COLO668 (cell line): ENCODE results near the gene CCDC92B.

ENCODE experiments used
- DNase-seq: peaks from one replicate; lab custom pipeline; 2025; ENCODE audit not compliant: unreplicated experiment; lab: John Stamatoyannopoulos, UW

The CCDC92B gene

GRCh38 chr17:2723505-2723996 is 25.9 kb downstream of the CCDC92B start:
- DNase-seq = peak; percentile 59

- no peak for DNase-seq
Measured at GRCh38 chr17:2722611-2723010, 26.8 kb downstream of the CCDC92B start.

GRCh38 chr17:2721603-2722002 is 27.8 kb downstream of the CCDC92B start:
- DNase-seq = no peak

GRCh38 chr17:2719861-2720260 is 29.6 kb downstream of the CCDC92B start:
- DNase-seq = no peak

- no peak for DNase-seq
Measured at GRCh38 chr17:2718150-2718938, 31.1 kb downstream of the CCDC92B start.

- no peak for DNase-seq
Measured at GRCh38 chr17:2716649-2717048, 32.8 kb downstream of the CCDC92B start.

GRCh38 chr17:2713881-2714280 is 35.6 kb downstream of the CCDC92B start:
- no peak for DNase-seq

GRCh38 chr17:2712300-2713043 is 37.0 kb downstream of the CCDC92B start:
- peak; percentile 31 for DNase-seq

- DNase-seq = peak; percentile 94
Measured at GRCh38 chr17:2711608-2712299, 37.7 kb downstream of the CCDC92B start, which contains the start of gene CLUH. Gene CLUH (minus strand): TSS chr17:2711764. CDS start chr17:2711661, 103 bp downstream.

- DNase-seq = peak; percentile 43
Measured at GRCh38 chr17:2710803-2711607, 38.4 kb downstream of the CCDC92B start.

GRCh38 chr17:2710071-2710802 is 39.2 kb downstream of the CCDC92B start:
- peak; percentile 6 for DNase-seq

GRCh38 chr17:2709183-2709661 is 40.2 kb downstream of the CCDC92B start:
- peak; percentile 48 for DNase-seq

- no peak for DNase-seq
Measured at GRCh38 chr17:2708585-2709182, 40.8 kb downstream of the CCDC92B start.

GRCh38 chr17:2707721-2708584 is 41.5 kb downstream of the CCDC92B start:
- DNase-seq = peak; percentile 29

GRCh38 chr17:2706911-2707510 is 42.4 kb downstream of the CCDC92B start:
- no peak for DNase-seq

GRCh38 chr17:2705888-2706795 is 43.3 kb downstream of the CCDC92B start:
- no peak for DNase-seq

GRCh38 chr17:2705263-2705662 is 44.2 kb downstream of the CCDC92B start:
- DNase-seq = no peak
